Stomach (tissue), 4 donors: ENCODE results near the gene HK3.

Source experiments
- CTCF ChIP-seq, 7 experiments: fragments of 450-650 bp in 4 of 7; fragments of 200-600 bp in 3 of 7; sonication (generic) in 3 of 7; IDR thresholded peaks; one replicate each; pipeline ENCODE4 v1.5.1; 2016 to 2019; ENCODE audit warnings: antibody characterized with exemption in 7 of 7, control low read depth in 2 of 7, mild to moderate bottlenecking in 1 of 7
- EP300 ChIP-seq: sonication (generic); formaldehyde crosslinking; IDR thresholded peaks from one replicate; pipeline ENCODE4 v1.6.1; 2017; ENCODE audit warnings: antibody characterized with exemption
- POLR2A ChIP-seq, 4 donors: fragments of 450-650 bp; IDR thresholded peaks; one replicate each; pipeline ENCODE4 v1.6.1; 2016; ENCODE audit warnings: antibody characterized with exemption in 4 of 4, control low read depth in 2 of 4, mild to moderate bottlenecking in 1 of 4, moderate library complexity in 1 of 4
- POLR2AphosphoS5 ChIP-seq, 3 donors: sonication (generic); formaldehyde crosslinking; IDR thresholded peaks; one replicate each; pipeline ENCODE4 v1.6.1; 2016; ENCODE audit warnings: antibody characterized with exemption in 3 of 3

- TF ChIP-seq CTCF (IDR thresholded peaks at IDR 0.05) (no peak), POLR2A (IDR thresholded peaks at IDR 0.05) (no peak), EP300 (no peak), POLR2AphosphoS5 (IDR thresholded peaks at IDR 0.05) (no peak)
Observed at GRCh38 chr5:176857216-176857893, 41.8 kb downstream of the HK3 start.
